ENCODE measurements around the gene RAET1L. TPM values are rescaled to one million over a fixed set of nuclear protein-coding genes. Genes with fewer than 3 reads are reported as not detected.

RAET1L gene
- total RNA-seq, 1 experiment from 2014 or later, result 1.3 TPM

DNA sequence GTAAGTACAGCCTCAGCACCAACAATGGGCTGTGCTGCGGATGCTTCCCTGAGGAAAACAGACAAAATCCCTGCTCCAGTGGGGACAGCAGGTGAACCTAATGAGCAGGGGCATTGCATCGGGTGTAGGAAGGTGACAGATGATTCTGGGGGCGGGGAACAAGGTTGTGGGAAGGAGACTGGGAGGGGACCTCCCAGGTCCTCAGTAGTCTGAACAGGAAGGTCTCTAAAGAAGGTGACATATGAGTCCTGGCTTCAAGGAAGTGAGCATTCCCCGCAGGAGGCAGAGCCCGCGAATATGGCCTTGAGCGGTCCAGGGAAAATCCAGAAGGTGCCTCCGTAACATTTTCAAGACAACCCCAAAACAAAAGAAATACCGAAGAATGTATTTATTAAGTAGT lies 42.2 kb downstream of the RAET1L start:
- intact Hi-C loops (cut with micrococcal nuclease; ENCODE audit: unreplicated experiment), result no loop called here
- no peaks in the 10 kb centered on the region for H3K4me1 Mint-ChIP-seq (ENCODE audit: low read depth, unreplicated experiment)
- CTCF ChIA-PET, result interaction anchor here (0.9 kb wide), 1 partner anchor 832 kb away, joined by 5 read pairs; no protein-coding TSS in a partner anchor
- H3K27ac Mint-ChIP-seq (ENCODE audit: unreplicated experiment), result no peak overlapping the region
- no peaks in the 10 kb centered on the region for H3K36me3 Mint-ChIP-seq (ENCODE audit: insufficient read depth, unreplicated experiment)
- DNase-seq, result no peak
- H3K4me3 Mint-ChIP-seq (ENCODE audit: low read depth, unreplicated experiment), result no peak overlapping the region
- BruUV-seq (replicated peaks), result no TSS peak
- H3K9me3 Mint-ChIP-seq (ENCODE audit: low read depth, unreplicated experiment), result peaks cover 2% of the 10 kb centered on the region
- TF ChIP-seq CTCF (IDR thresholded peaks at IDR 0.05; ENCODE audit: unreplicated experiment), result no peak
- peaks cover 74% of the 10 kb centered on the region for H3K27me3 Mint-ChIP-seq (ENCODE audit: unreplicated experiment)

GRCh38 chr6:149979293-149979692 lies 46.0 kb downstream of the RAET1L start:
- TF ChIP-seq CTCF (IDR thresholded peaks at IDR 0.05; ENCODE audit: unreplicated experiment), result no peak
- BruUV-seq (replicated peaks), result no TSS peak
- Mint-ChIP-seq H3K27ac (ENCODE audit: unreplicated experiment) (no peak overlapping the region), H3K4me1 (ENCODE audit: low read depth, unreplicated experiment) (no peaks in the 10 kb centered on the region), H3K27me3 (ENCODE audit: unreplicated experiment) (peaks cover 93% of the 10 kb centered on the region), H3K9me3 (ENCODE audit: low read depth, unreplicated experiment) (no peaks in the 10 kb centered on the region), H3K4me3 (ENCODE audit: low read depth, unreplicated experiment) (no peak overlapping the region), H3K36me3 (ENCODE audit: insufficient read depth, unreplicated experiment) (no peaks in the 10 kb centered on the region)
- intact Hi-C loops (cut with micrococcal nuclease; ENCODE audit: unreplicated experiment), result no loop called here
- no peak for DNase-seq
- CTCF ChIA-PET, result no interaction called here

DNA sequence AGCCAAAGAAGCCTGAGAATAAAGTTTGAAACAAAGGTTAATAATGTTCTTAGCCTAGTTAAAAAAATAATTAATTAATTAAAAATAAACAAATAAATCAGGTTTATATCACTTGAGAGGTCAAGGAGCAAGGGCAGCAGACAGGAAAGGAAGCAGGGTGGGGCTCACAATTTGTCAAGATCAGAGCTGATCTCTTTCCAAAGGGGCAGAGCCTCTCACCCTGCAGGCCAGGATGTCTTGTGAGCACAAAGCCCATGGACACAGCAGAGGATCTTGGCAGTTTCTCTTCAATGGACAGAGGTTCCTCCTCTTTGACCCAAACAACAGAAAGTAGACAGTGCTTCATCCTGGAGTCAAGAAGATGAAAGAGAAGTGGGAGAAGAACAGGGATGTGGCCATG lies 46.7 kb downstream of the RAET1L start:
- intact Hi-C loops (cut with micrococcal nuclease; ENCODE audit: unreplicated experiment), result no loop called here
- no TSS peak for BruUV-seq (replicated peaks)
- H3K27ac Mint-ChIP-seq (ENCODE audit: unreplicated experiment), result no peak overlapping the region
- H3K27me3 Mint-ChIP-seq (ENCODE audit: unreplicated experiment), result peaks cover 90% of the 10 kb centered on the region
- no peaks in the 10 kb centered on the region for H3K4me1 Mint-ChIP-seq (ENCODE audit: low read depth, unreplicated experiment)
- no peak overlapping the region for H3K4me3 Mint-ChIP-seq (ENCODE audit: low read depth, unreplicated experiment)
- no peaks in the 10 kb centered on the region for H3K9me3 Mint-ChIP-seq (ENCODE audit: low read depth, unreplicated experiment)
- no peaks in the 10 kb centered on the region for H3K36me3 Mint-ChIP-seq (ENCODE audit: insufficient read depth, unreplicated experiment)
- TF ChIP-seq CTCF (IDR thresholded peaks at IDR 0.05; ENCODE audit: unreplicated experiment), result no peak
- DNase-seq, result no peak
- CTCF ChIA-PET, result no interaction called here

DNA sequence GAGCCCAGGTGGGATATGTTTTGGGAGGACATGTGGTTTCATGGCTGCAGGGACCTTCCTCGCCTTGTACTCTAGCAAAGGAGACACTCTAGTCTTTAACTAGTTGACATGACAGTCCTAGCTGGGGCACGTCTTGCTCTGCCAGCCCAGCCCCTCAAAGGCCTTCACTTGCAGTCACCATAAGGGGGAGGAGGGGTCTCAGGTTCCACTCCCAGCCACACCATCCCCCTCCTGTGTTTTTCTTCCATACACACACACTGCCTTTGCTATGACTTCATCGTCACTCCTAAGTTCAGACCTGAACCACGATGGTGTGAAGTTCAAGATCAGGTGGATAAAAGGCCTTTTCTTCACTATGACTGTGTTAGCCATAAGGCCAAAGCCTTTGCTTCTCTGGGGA lies 48.1 kb downstream of the RAET1L start:
- Mint-ChIP-seq H3K4me3 (ENCODE audit: low read depth, unreplicated experiment) (no peak overlapping the region), H3K9me3 (ENCODE audit: low read depth, unreplicated experiment) (no peaks in the 10 kb centered on the region), H3K4me1 (ENCODE audit: low read depth, unreplicated experiment) (no peaks in the 10 kb centered on the region), H3K27me3 (ENCODE audit: unreplicated experiment) (peaks cover 77% of the 10 kb centered on the region), H3K36me3 (ENCODE audit: insufficient read depth, unreplicated experiment) (no peaks in the 10 kb centered on the region), H3K27ac (ENCODE audit: unreplicated experiment) (no peak overlapping the region)
- TF ChIP-seq CTCF (IDR thresholded peaks at IDR 0.05; ENCODE audit: unreplicated experiment), result no peak
- CTCF ChIA-PET, result no interaction called here
- DNase-seq, result no peak
- intact Hi-C loops (cut with micrococcal nuclease; ENCODE audit: unreplicated experiment), result no loop called here
- BruUV-seq (replicated peaks), result no TSS peak

All from Calu3 (cell line).